HepG2 (cell line): ENCODE measurements around the gene DUS2. TPM values are rescaled to one million over a fixed set of nuclear protein-coding genes. Genes with fewer than 3 reads are reported as not detected.

Experiments
- ASH2L ChIP-seq: fragments of 300-600, 200-600 bp; sonication (generic); IDR thresholded peaks from 2 replicates; pipeline ENCODE4 v1.7.0; 2017; ENCODE audit warnings: low read depth, mild to moderate bottlenecking, moderate library complexity, mixed read lengths, low read length; ENCODE audit not compliant: insufficient read length
- CEBPB ChIP-seq: IDR thresholded peaks from 2 replicates; pipeline ENCODE4 v1.6.1; 2011; ENCODE audit warnings: low read depth, low read length, improper control_type of control experiment, borderline replicate concordance
- CEBPG ChIP-seq: IDR thresholded peaks from 2 replicates; pipeline ENCODE4 v1.6.1; 2016
- CREM ChIP-seq, 2 experiments: sonication (generic) in 1 of 2; formaldehyde crosslinking in 1 of 2; IDR thresholded peaks; 2 replicates each; pipeline versions ENCODE4 v1.4.0 to v1.6.1; 2016 to 2020; ENCODE audit warnings: antibody characterized with exemption in 1 of 2, mild to moderate bottlenecking in 1 of 2, missing genetic modification reagents in 1 of 2
- HCFC1 ChIP-seq: fragments of 150-350 bp; IDR thresholded peaks from 2 replicates; pipeline ENCODE4 v1.6.1; 2014; ENCODE audit warnings: low read depth, low read length
- HDAC2 ChIP-seq: sonication (generic); formaldehyde crosslinking; IDR thresholded peaks from 2 replicates; pipeline ENCODE4 v1.4.0; 2020; ENCODE audit warnings: missing genetic modification reagents
- HNF4G ChIP-seq, 2 experiments: sonication (generic) in 1 of 2; formaldehyde crosslinking in 1 of 2; IDR thresholded peaks; 2 replicates each; pipeline versions ENCODE4 v1.4.0 to v1.6.1; 2011 to 2020; ENCODE audit warnings: borderline replicate concordance in 2 of 2, low read depth in 2 of 2, mild to moderate bottlenecking in 2 of 2, low read length in 1 of 2, missing genetic modification reagents in 1 of 2, moderate library complexity in 1 of 2
- HOMEZ ChIP-seq: IDR thresholded peaks from 2 replicates; pipeline ENCODE4 v1.6.1; 2016; ENCODE audit warnings: low read depth
- JUNB ChIP-seq: sonication (generic); formaldehyde crosslinking; IDR thresholded peaks from 2 replicates; pipeline ENCODE4 v1.8.0; 2022; ENCODE audit warnings: missing genetic modification reagents, mild to moderate bottlenecking, borderline replicate concordance
- MIXL1 ChIP-seq: IDR thresholded peaks from 2 replicates; pipeline ENCODE4 v1.6.1; 2016
- MTF2 ChIP-seq: sonication (generic); formaldehyde crosslinking; IDR thresholded peaks from 2 replicates; pipeline ENCODE4 v1.5.0; 2020; ENCODE audit warnings: missing genetic modification reagents, borderline replicate concordance
- MXI1 ChIP-seq: IDR thresholded peaks from 3 replicates; pipeline ENCODE4 v1.6.1; 2012; ENCODE audit warnings: low read depth, low read length, inconsistent platforms, borderline replicate concordance
- NCOR1 ChIP-seq: fragments of 200-600 bp; sonication (generic); IDR thresholded peaks from 2 replicates; pipeline ENCODE4 v1.7.0; 2017; ENCODE audit warnings: antibody characterized with exemption, low read length, borderline replicate concordance
- RCOR2 ChIP-seq: IDR thresholded peaks from 2 replicates; pipeline ENCODE4 v1.6.1; 2016; ENCODE audit warnings: missing biosample characterization, missing genetic modification reagents
- SP140L ChIP-seq: sonication (generic); formaldehyde crosslinking; IDR thresholded peaks from 2 replicates; pipeline ENCODE4 v1.4.0; 2020; ENCODE audit warnings: missing genetic modification reagents, borderline replicate concordance
- TBX3 ChIP-seq: fragments of 450-650 bp; IDR thresholded peaks from 2 replicates; pipeline ENCODE4 v1.6.1; 2017; ENCODE audit warnings: antibody characterized with exemption, mild to moderate bottlenecking, inconsistent platforms, borderline replicate concordance
- ZNF354B ChIP-seq: sonication (generic); formaldehyde crosslinking; IDR thresholded peaks from 2 replicates; pipeline ENCODE4 v1.8.0; 2022; ENCODE audit warnings: mild to moderate bottlenecking, missing genetic modification reagents
- ZNF512 ChIP-seq: sonication (generic); formaldehyde crosslinking; IDR thresholded peaks from 2 replicates; pipeline ENCODE4 v1.4.0; 2020; ENCODE audit warnings: mild to moderate bottlenecking, missing genetic modification reagents
- ZNF713 ChIP-seq: sonication (generic); formaldehyde crosslinking; IDR thresholded peaks from 2 replicates; pipeline ENCODE4 v1.4.0; 2020; ENCODE audit warnings: mild to moderate bottlenecking, missing genetic modification reagents
- ZNF792 ChIP-seq: IDR thresholded peaks from 2 replicates; pipeline ENCODE4 v1.6.1; 2016
- ZSCAN25 ChIP-seq: sonication (generic); formaldehyde crosslinking; IDR thresholded peaks from 2 replicates; pipeline ENCODE4 v1.8.0; 2022; ENCODE audit warnings: mild to moderate bottlenecking, missing genetic modification reagents
- polyA plus RNA-seq, 8 experiments: library from polyadenylated mRNA; depleted of rRNA in 3 of 8; stranded (reverse) in 7 of 8; unstranded in 1 of 8; fragments of >200 nt; fragmentation: Illumina TruSeq in 4 of 8; extraction: Trizol in 4 of 8; gene quantifications; 2 replicates each; pipeline versions ENCODE4 v1.2.1 to v1.2.3, GENCODE V29; 2011 to 2016; ENCODE audit warnings: low read depth in 4 of 8, missing spikeins in 1 of 8, mixed read lengths in 1 of 8; ENCODE audit not compliant: insufficient read depth in 1 of 8
- total RNA-seq, 5 experiments: library from RNA; depleted of rRNA; stranded (reverse); fragments of >200 nt; fragmentation: Illumina TruSeq; extraction: Trizol; gene quantifications; 2 replicates each; pipeline ENCODE4 v1.2.3, GENCODE V29; 2016; ENCODE audit warnings: low read depth in 1 of 5
- TF ChIP-seq, protein P1 (sequence below): sonication (generic); formaldehyde crosslinking; IDR thresholded peaks from 2 replicates; pipeline ENCODE4 v1.8.0; 2022; ENCODE audit warnings: missing genetic modification reagents, mild to moderate bottlenecking, inconsistent platforms, borderline replicate concordance

DUS2 gene
- total and polyA plus RNA-seq, 2 of the 13 experiments (the other 11 are each of a cell fraction or from before 2014, with no cell fraction given) = 17.8 to 25.1 TPM

DNA sequence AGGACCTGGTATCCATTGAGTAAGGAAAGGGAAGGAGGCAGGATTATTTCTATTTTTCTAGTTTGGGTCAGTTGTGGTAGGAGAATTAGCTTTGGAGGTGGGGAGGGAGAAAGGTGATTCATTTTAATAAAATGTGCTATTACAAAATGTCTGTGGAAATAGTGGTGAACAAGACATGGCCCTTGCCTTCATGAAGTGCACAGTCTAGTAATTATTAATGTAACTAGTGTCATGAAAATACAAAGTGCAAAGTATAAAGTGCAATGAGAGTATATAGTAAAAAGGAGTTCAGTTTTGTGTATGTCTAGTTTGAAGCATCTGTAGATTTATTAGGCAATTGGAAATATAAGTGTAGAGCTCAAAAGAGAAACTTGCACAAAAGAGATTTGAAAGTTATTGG is 74.0 kb downstream of the DUS2 start (continued):
- TF ChIP-seq HCFC1 = no peak
- peak; percentile 96 for TF ChIP-seq NCOR1
- TF ChIP-seq HDAC2 (CRISPR knock-in tag) = peak; percentile 25; the same call in 1 of the 2 replicates
- no peak for TF ChIP-seq SP140L
- TF ChIP-seq ASH2L = peak; percentile 56
- peak; percentile 41; the same call in 1 of the 2 replicates for TF ChIP-seq HNF4G (IDR thresholded peaks at IDR 0.05; ENCODE audit: borderline replicate concordance, low read depth, low read length)
- TF ChIP-seq HNF4G (CRISPR knock-in tag; IDR thresholded peaks at IDR 0.05; ENCODE audit: borderline replicate concordance, low read depth) = no peak
- no peak for TF ChIP-seq MXI1
- no peak for TF ChIP-seq ZNF354B (CRISPR knock-in tag)
- peak; percentile 57; the same call in 1 of the 2 replicates for TF ChIP-seq JUNB
- TF ChIP-seq MIXL1 (CRISPR knock-in tag) = no peak
- TF ChIP-seq ZNF792 (CRISPR knock-in tag) = no peak
- TF ChIP-seq CEBPB = peak; percentile 17; the same call in 1 of the 2 replicates
- TF ChIP-seq RCOR2 = 0 out of 2 replicates have a peak, but pooled peaks have one; percentile 61
- no peak for TF ChIP-seq MTF2 (CRISPR knock-in tag)
- TF ChIP-seq ZNF512 (CRISPR knock-in tag) = no peak
- 0 out of 2 replicates have a peak, but pooled peaks have one; percentile 13 for TF ChIP-seq HOMEZ (CRISPR knock-in tag)
- peak; percentile 52; the same call in 1 of the 2 replicates for TF ChIP-seq ZSCAN25 (CRISPR knock-in tag)
- TF ChIP-seq CEBPG (CRISPR knock-in tag) = peak; percentile 12
- TF ChIP-seq, protein P1, sequence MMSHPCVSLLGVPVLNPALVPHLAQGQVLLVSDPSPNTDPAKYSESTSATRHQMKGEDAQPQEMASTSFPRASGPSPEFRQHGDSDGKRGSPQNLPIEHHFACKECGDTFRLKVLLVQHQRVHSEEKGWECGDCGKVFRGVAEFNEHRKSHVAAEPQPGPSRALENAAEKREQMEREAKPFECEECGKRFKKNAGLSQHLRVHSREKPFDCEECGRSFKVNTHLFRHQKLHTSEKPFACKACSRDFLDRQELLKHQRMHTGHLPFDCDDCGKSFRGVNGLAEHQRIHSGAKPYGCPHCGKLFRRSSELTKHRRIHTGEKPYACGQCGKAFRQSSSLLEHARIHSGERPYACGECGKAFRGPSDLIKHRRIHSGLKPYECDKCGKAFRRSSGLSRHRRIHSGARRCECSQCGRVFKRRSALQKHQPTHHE (CRISPR knock-in tag) = no peak
- TF ChIP-seq TBX3 = peak; percentile 35; the same call in 1 of the 2 replicates
- TF ChIP-seq CREM (IDR thresholded peaks at IDR 0.05) = 0 out of 2 replicates have a peak, but pooled peaks have one; percentile 19
- TF ChIP-seq CREM (CRISPR knock-in tag; IDR thresholded peaks at IDR 0.05) = no peak
- no peak for TF ChIP-seq ZNF713
